Activated T-helper 9 cell treated with anti-CD3 and anti-CD28 coated beads, Interleukin-2, amount 50 U/mL, for 16 hours (primary cell): ENCODE measurements around the gene RSPO4.

Experiments
- DNase-seq: peaks from one replicate; pipeline ENCODE4 v3.0.0-alpha.2; 2020; ENCODE audit warnings: low read depth

Gene RSPO4

GRCh38 chr20:942611-943010 lies 59.5 kb downstream of the RSPO4 start:
- DNase-seq = no peak

GRCh38 chr20:940926-941325 lies 61.2 kb downstream of the RSPO4 start:
- DNase-seq = no peak

- no peak for DNase-seq
Measured at GRCh38 chr20:939606-940005, 62.5 kb downstream of the RSPO4 start.

- no peak for DNase-seq
Measured at GRCh38 chr20:934186-934840, 67.8 kb downstream of the RSPO4 start.

GRCh38 chr20:933029-933428 lies 69.1 kb downstream of the RSPO4 start:
- no peak for DNase-seq

- no peak for DNase-seq
Measured at GRCh38 chr20:931401-931800, 70.7 kb downstream of the RSPO4 start.

GRCh38 chr20:926670-927069 lies 75.4 kb downstream of the RSPO4 start:
- no peak for DNase-seq

- DNase-seq = no peak
Measured at GRCh38 chr20:925516-925915, 76.6 kb downstream of the RSPO4 start.

- DNase-seq = no peak
Measured at GRCh38 chr20:924639-925038, 77.5 kb downstream of the RSPO4 start.

GRCh38 chr20:922781-923180 lies 79.3 kb downstream of the RSPO4 start:
- no peak for DNase-seq

GRCh38 chr20:921068-921467 lies 81.0 kb downstream of the RSPO4 start:
- no peak for DNase-seq

- DNase-seq = no peak
Measured at GRCh38 chr20:920311-920710, 81.8 kb downstream of the RSPO4 start.

GRCh38 chr20:919491-919916 lies 82.6 kb downstream of the RSPO4 start:
- DNase-seq = no peak

GRCh38 chr20:917416-917815 lies 84.7 kb downstream of the RSPO4 start:
- DNase-seq = no peak

GRCh38 chr20:916825-917224 lies 85.3 kb downstream of the RSPO4 start:
- DNase-seq = no peak

- no peak for DNase-seq
Measured at GRCh38 chr20:916125-916799, 85.8 kb downstream of the RSPO4 start, which contains the start of gene ANGPT4. ANGPT4 (minus strand) TSS chr20:916334; CDS start chr20:916214, 120 bp downstream.

GRCh38 chr20:914727-915498 lies 87.2 kb downstream of the RSPO4 start:
- no peak for DNase-seq

GRCh38 chr20:913306-913849 lies 88.7 kb downstream of the RSPO4 start:
- no peak for DNase-seq

GRCh38 chr20:911882-912600 lies 90.1 kb downstream of the RSPO4 start:
- DNase-seq = no peak

GRCh38 chr20:910870-911770 lies 91.0 kb downstream of the RSPO4 start:
- DNase-seq = no peak
